Left cardiac atrium (tissue), 4 donors: Measurements from ENCODE around the gene CD34. TPM values are rescaled to one million over a fixed set of nuclear protein-coding genes. Genes with fewer than 3 reads are reported as not detected.
"Not testable (repeated sequence)": the region's sequence is repeated elsewhere in the genome, so short reads cannot be mapped to it uniquely, and the experiment has no call there.

Experiments used
- ATAC-seq, 2 donors: fragments of 200-7000 bp; cut with Tn5 transposase; one replicate each; pipeline ENCODE4 v1.9.1; 2020; ENCODE audit warnings: mild to moderate bottlenecking in 2 of 2, moderate library complexity in 2 of 2
- DNase-seq: peaks from one replicate; pipeline ENCODE4 v3.0.0-alpha.2; 2020
- intact Hi-C, 2 donors: fragments of 100-400 bp; cut with DNase I; formaldehyde crosslinking; loops; one replicate each; pipeline versions ENCODE4 v1.14.1 to v1.15.1; 2022 to 2023
- long read RNA-seq: library from polyadenylated mRNA; unstranded; transcript quantifications from one replicate; pipeline ENCODE4 v2.0.0, GENCODE V29; 2021
- total RNA-seq, 2 donors: library from RNA; stranded (reverse); fragmentation: NEBNext Ultra II Directional; extraction: Animal tissue kit (Norgen Biotek cat#: 25700); gene quantifications; one replicate each; pipeline ENCODE4 v1.2.1, GENCODE V29; 2021
- donor health status: DM: no; HTN: yes; CAD: no.
- donor health status: DM: no; HTN: yes; CAD: no; lungs with severe emphysema.
- donor health status: DM: yes; HTN: yes; CAD: no.
- donor health status: Dilated cardiomyopathy.

Gene CD34
- total RNA-seq, result 100 to 1,000 TPM; 101 to 115 TPM
- long read RNA-seq, full-length matches to known transcripts, result 49 of 77 reads
- long read RNA-seq, partial matches to known transcripts, result 2 of 77 reads
- long read RNA-seq, other reads (novel, unspliced or antisense), result 26 of 77 reads

- ATAC-seq (peak; percentile 64 to 83), DNase-seq (peak; percentile 72)
- intact Hi-C loops, result no loop called here
These were observed at the start of gene CD34 for GRCh38 chr1:207910591-207911354. CD34 (minus strand) TSS chr1:207911125; CDS start chr1:207911080, 45 bp downstream.

- no peak for DNase-seq
- no peak for ATAC-seq
- intact Hi-C loops, result loop anchor here (5.0 kb wide), 2 partner anchors 73 to 133 kb away; no protein-coding TSS in a partner anchor
These were observed 49.4 kb upstream of the CD34 start for GRCh38 chr1:207960346-207960745.

GRCh38 chr1:207959910-207960309, 49.0 kb upstream of the CD34 start:
- intact Hi-C loops, result loop anchor here (1.0 to 5.0 kb wide), 4 partner anchors 37 to 133 kb away; no protein-coding TSS in a partner anchor
- no peak for ATAC-seq
- DNase-seq, result no peak

GRCh38 chr1:207959141-207959825, 48.4 kb upstream of the CD34 start:
- DNase-seq, result peak; percentile 93
- ATAC-seq, result peak; percentile 76 to 83
- intact Hi-C loops, result loop anchor here (1.0 to 5.0 kb wide), 2 partner anchors 36 to 37 kb away; no protein-coding TSS in a partner anchor

GRCh38 chr1:207958376-207959139, 47.6 kb upstream of the CD34 start:
- ATAC-seq, result peak in 1 of 2 donors; percentile 0
- intact Hi-C loops, result loop anchor here (1.0 to 5.0 kb wide), 2 partner anchors 35 to 36 kb away; no protein-coding TSS in a partner anchor
- no peak for DNase-seq

- intact Hi-C loops, result loop anchor here in 1 of 2 donors (5.0 kb wide), 1 partner anchor 35 kb away; no protein-coding TSS in a partner anchor
- ATAC-seq (no peak), DNase-seq (no peak)
These were observed 46.1 kb upstream of the CD34 start for GRCh38 chr1:207956986-207957385.

- no peak for ATAC-seq
- DNase-seq, result no peak
- intact Hi-C loops, result no loop called here
These were observed 43.2 kb upstream of the CD34 start for GRCh38 chr1:207954104-207954503.

- no peak for DNase-seq
- ATAC-seq, result no peak
- intact Hi-C loops, result no loop called here
These were observed 42.0 kb upstream of the CD34 start for GRCh38 chr1:207952617-207953542.

GRCh38 chr1:207951652-207952051, 40.7 kb upstream of the CD34 start:
- DNase-seq (no peak), ATAC-seq (no peak)
- intact Hi-C loops, result no loop called here

- DNase-seq, result no peak
- no peak for ATAC-seq
- intact Hi-C loops, result no loop called here
These were observed 39.8 kb upstream of the CD34 start for GRCh38 chr1:207950750-207951149.

- no peak for ATAC-seq
- DNase-seq, result no peak
- intact Hi-C loops, result no loop called here
These were observed 38.8 kb upstream of the CD34 start for GRCh38 chr1:207949571-207950195.

GRCh38 chr1:207948536-207949250, 37.8 kb upstream of the CD34 start:
- intact Hi-C loops, result no loop called here
- no peak for ATAC-seq
- DNase-seq, result no peak

GRCh38 chr1:207946756-207947155, 35.8 kb upstream of the CD34 start:
- no peak for DNase-seq
- ATAC-seq, result no peak
- intact Hi-C loops, result no loop called here

GRCh38 chr1:207944571-207944970, 33.6 kb upstream of the CD34 start:
- intact Hi-C loops, result no loop called here
- no peak for ATAC-seq
- DNase-seq, result no peak

- DNase-seq, intact Hi-C loops: not testable (repeated sequence)
- peak; percentile 33 to 53 for ATAC-seq
These were observed 31.4 kb upstream of the CD34 start for GRCh38 chr1:207942337-207942741.

GRCh38 chr1:207941665-207942064, 30.7 kb upstream of the CD34 start:
- intact Hi-C loops, result no loop called here
- DNase-seq, result peak; percentile 89

GRCh38 chr1:207938016-207938415, 27.1 kb upstream of the CD34 start:
- peak; percentile 49 for DNase-seq
- intact Hi-C loops, result no loop called here
- ATAC-seq, result peak; percentile 58 to 70

More at GRCh38 chr1:207941665-207942064, 30.7 kb upstream of the CD34 start:
- ATAC-seq, result peak; percentile 92 to 94
